Measurements from ENCODE around the gene MAP2K5. TPM values are rescaled to one million over a fixed set of nuclear protein-coding genes. Genes with fewer than 3 reads are reported as not detected.

The MAP2K5 gene
- total RNA-seq, 1 donor from 2014 or later, result 21.7 TPM

DNA sequence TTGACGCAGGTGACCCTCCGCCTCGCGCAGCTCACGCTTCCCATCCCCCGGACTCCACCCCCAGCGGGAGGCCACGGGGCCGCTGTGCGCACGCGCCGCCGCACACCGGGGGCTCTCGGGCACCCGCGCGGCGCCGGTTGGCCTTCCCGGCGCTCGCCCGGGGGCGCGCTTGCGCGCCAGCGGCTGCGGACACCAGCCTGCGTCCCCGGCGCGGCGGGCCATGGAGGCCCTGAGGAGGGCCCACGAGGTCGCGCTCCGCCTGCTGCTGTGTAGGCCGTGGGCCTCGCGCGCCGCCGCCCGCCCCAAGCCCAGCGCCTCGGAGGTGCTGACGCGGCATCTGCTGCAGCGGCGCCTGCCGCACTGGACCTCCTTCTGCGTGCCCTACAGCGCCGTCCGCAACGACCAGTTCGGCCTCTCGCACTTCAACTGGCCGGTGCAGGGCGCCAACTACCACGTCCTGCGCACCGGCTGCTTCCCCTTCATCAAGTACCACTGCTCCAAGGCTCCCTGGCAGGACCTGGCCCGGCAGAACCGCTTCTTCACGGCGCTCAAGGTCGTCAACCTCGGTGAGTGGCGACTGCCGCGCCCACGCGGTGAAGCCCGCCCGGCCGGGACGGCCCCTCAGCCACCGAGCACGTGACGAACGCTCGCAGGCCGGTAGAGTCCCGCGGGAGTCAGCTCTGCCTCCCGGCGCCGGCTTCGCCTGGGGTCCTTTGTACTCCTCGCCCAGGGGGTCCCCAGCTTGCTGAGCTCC lies 21.3 kb upstream of the MAP2K5 start, which contains the start of gene C15orf61:
Gene C15orf61, plus strand, starts transcription at position 103 of the 754 bp plus-strand sequence. Its CDS starts 118 bp downstream, at position 221.
- intact Hi-C loops (cut with micrococcal nuclease), result loop anchor here (1.0 to 10.0 kb wide), 5 partner anchors 22 to 756 kb away; partner anchors contain the start of genes FEM1B and MAP2K5

DNA sequence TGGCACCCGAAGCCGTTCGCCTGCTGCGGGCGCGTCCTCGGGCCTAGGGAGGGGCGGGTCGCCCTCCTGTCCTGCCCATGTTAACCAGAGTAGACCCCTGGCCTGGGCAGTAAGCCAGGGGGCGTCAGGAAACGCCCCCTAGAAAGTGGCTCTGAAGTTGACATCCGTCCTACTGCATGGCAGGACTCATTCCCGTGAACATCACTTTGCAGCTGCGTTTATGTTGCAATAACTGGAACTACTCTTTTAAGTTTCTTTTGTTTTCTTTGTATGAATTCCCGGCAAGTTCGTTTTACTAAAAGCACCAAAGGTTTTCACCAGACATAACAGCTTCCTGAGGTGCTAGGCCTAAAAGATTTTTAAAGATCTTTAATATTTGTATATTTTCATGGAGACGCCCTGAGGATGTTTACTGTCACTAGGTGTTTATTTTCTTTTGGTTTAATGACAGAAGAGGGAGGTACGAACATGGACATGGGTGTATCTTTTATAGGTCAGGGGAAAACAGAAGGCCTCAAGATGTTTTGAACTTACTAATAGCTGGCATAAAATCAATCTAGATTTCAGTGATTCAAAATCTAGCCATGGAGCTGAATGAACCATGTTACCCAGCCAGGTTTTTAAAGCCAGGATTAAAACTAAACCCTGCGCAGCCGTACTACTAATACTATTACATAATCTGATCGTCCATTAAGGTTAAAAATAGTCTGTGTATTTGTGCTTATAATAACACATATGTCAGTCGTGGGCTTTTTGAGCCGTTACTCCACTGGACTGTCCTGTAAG lies 20.5 kb upstream of the MAP2K5 start:
- intact Hi-C loops (cut with micrococcal nuclease), result loop anchor here (1.0 to 10.0 kb wide), 5 partner anchors 21 to 755 kb away; partner anchors contain the start of genes FEM1B and MAP2K5

- intact Hi-C loops (cut with micrococcal nuclease), result loop anchor here (5.0 to 10.0 kb wide), 3 partner anchors 241 to 314 kb away; no protein-coding TSS in a partner anchor
Observed at GRCh38 chr15:67523330-67523729, 19.2 kb upstream of the MAP2K5 start.

DNA sequence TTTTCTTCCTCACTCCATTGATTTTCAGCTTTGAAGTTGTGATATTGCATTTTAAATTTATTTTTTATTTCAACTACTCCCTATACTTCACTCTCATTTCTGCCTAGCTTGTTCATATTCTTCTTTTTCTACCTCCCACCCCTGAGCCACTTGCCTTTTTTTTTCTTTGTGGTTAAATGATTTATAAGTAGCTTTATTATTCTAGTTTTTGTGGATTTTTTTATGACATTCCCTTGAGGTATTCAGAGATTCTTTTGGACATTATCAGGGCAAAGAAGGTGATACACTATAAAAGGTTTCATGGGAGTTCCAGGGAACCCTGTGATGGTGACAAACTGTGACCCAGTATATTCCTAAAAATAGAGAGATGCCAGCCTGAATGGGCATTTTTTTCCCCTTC lies 18.3 kb upstream of the MAP2K5 start:
- intact Hi-C loops (cut with micrococcal nuclease), result loop anchor here (5.0 to 10.0 kb wide), 3 partner anchors 241 to 313 kb away; no protein-coding TSS in a partner anchor

DNA sequence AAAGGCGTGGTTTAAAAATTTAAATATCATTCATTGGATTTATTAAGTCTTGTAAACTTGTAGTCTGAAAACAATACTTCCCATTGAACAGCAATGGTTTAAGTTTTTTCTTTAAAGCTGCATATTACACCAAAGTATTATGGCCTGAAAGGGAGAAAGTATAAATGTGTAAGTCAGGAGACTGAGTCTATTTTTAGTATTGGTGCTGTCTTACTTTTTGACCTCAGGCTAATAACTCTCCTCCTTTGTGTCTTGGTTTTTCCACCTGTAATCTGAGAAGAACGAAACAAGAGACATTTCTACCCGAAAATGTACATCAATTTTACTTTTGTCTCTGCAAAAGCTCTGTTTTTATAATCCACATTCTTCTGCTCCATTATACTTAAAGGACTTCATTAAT lies 14.0 kb upstream of the MAP2K5 start:
- intact Hi-C loops (cut with micrococcal nuclease), result loop anchor here (10.0 kb wide), 1 partner anchor 236 kb away; no protein-coding TSS in a partner anchor

DNA sequence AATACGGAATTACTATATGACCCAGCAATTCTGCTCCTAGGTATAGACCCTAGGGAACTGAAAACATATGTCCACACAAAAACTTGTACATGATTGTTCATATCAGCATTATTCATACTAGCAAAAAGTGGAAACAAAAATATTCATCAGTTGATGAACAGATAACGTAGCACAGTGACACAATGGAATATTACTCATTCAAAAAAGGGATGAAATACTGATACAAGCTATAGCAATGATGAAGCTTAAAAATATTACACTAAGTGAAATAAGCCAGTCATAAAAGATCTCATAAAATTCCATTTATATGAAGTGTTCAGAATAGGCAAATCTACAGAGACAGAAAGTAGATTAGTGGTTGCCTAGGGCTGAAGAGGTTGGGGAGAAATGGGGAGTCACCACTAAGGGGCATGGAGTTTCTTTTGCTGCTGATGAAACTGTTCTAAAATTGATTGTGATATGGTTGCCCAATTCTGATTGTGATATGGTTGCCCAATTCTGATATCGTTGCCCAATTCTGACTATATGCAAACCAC lies 11.1 kb upstream of the MAP2K5 start:
- intact Hi-C loops (cut with micrococcal nuclease), result no loop called here

- intact Hi-C loops (cut with micrococcal nuclease), result no loop called here
Observed at GRCh38 chr15:67533873-67534272, 8.6 kb upstream of the MAP2K5 start.

GRCh38 chr15:67534360-67534759 lies 8.1 kb upstream of the MAP2K5 start:
- intact Hi-C loops (cut with micrococcal nuclease), result no loop called here

DNA sequence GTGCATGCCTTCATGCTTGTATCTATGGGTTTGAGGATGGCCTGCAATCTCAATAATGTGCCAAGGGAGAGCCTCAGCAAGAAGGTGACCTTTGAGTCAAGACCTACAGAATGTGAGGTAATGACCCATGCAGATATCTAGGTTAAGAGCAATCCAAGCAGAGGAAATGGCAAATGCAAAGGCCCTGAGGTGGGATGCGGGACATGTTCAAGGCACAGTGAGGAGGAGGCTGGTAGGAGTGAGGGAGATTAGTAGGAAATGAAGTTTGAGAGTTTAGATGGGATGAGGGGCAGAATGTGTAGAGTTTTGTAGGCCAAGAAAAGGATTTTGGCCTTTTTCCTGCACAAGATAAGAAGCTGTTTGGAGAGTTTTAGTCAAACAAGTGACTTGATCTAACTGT lies 4.7 kb upstream of the MAP2K5 start:
- intact Hi-C loops (cut with micrococcal nuclease), result no loop called here

DNA sequence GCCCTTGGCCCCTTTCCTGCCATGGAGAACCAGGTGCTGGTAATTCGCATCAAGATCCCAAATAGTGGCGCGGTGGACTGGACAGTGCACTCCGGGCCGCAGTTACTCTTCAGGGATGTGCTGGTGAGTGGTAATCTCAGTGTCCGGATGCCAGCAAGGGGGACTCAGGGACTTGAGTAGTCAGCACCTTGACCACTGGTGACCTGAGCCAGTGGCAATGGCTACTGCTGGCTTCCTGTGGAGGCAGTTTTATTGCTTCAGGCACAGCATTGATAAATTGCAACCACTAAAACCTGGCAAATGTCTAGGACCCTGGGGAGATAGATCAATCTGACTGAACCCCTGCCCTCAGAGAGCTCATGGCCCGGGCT lies 830 bp downstream of the MAP2K5 start:
- intact Hi-C loops (cut with micrococcal nuclease), result loop anchor here (2.0 to 5.0 kb wide), 3 partner anchors 23 to 301 kb away; partner anchors contain the start of gene C15orf61

DNA sequence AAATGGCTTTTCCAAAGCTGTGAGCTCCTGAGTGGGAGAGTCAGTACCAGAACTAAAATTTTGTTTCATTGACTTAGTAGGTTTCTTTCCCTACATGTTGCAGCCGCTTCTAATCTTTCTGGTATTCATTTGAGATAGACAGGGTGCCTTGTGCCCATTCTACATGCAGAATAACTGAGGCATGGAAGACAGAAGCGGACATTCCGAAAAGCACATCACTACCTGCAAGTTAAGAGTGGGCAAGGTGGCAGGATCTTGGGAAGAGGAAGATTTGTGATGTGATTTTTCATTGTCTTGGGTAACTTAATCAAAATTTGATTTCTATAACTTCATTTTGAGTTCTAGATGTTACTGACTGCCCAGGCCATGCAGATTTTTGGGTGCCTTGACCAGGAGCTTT lies 2.0 kb downstream of the MAP2K5 start:
- intact Hi-C loops (cut with micrococcal nuclease), result loop anchor here (5.0 kb wide), 2 partner anchors 293 to 302 kb away; no protein-coding TSS in a partner anchor

GRCh38 chr15:67545864-67546263 lies 3.4 kb downstream of the MAP2K5 start:
- intact Hi-C loops (cut with micrococcal nuclease), result no loop called here

DNA sequence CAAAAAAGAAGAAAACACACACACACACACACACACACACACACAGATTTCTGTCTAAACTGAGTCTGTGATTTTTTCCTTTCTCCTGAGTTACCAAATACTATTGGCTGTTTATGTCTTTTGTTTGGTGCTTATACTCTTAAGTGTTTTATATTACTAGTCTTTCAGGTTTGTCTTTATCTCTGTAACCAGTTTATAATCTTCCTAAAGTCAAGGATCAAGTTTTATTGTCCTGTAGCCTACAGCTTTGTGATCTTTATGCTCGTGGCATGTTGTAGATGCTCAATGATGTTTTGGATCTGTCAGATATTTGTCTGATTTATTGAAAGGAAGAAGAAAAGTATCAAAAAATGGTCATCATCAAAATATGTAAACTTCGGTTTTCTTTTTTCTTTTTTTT lies 4.6 kb downstream of the MAP2K5 start:
- intact Hi-C loops (cut with micrococcal nuclease), result no loop called here

- intact Hi-C loops (cut with micrococcal nuclease), result no loop called here
Observed at GRCh38 chr15:67547836-67548235, 5.3 kb downstream of the MAP2K5 start.

- intact Hi-C loops (cut with micrococcal nuclease), result no loop called here
Observed at GRCh38 chr15:67548236-67548852, 5.8 kb downstream of the MAP2K5 start.

DNA sequence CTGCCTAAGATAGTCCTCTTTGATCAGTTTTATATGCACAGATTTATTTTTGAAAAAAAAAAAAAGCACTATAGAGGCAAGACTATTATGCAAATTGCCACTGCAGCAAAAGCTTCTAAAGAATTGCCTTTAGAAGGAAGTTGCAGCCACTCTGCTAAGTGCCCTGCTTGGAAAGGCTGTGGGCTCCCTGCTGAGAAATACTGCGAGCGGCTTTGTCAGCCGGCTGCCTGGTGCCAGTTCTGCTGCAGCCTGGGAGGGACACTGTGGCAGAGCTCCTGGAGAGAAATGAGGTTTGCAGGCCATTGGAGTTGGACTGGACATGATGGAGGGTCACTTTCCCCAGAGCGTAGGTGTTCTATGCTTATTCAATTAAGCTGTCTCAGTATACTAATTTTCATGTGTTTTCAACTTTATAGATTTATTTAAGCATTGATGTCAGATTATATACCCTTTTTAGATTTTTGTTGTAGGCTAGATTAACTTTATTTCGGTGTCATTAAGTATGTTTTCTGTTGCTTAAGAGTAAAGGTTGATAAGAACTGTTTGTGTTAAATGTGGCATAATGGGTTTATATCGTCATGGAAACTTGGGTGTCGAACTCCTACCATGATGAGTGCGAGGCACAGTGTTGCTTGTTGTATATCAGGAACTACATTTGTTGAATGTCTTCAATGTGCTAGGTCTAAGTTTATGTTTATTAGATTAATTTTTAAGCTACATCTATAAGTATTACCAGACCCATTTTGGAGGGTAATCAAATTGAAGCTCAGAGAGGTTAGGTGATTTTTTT lies 6.6 kb downstream of the MAP2K5 start:
- intact Hi-C loops (cut with micrococcal nuclease), result no loop called here

- intact Hi-C loops (cut with micrococcal nuclease), result no loop called here
Observed at GRCh38 chr15:67549736-67550135, 7.2 kb downstream of the MAP2K5 start.

DNA sequence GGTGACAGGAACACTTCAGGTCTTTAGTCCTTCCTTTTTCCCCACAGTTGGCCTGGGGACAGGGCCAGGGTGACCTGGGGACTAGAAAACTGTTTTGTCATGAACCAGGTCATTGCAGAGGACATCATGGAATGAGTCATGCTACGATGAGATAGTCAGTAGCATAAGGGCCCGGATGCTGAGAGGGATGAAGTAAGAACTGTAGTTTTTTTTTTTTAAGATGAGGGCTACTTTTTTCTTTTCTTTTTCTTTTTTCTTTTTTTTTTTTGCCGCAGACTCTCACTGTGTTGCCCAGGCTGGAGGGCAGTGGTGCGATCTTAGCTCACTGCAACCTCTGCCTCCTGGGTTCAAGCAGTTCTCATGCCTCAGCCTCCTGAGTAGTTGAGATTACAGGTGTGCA lies 8.0 kb downstream of the MAP2K5 start:
- intact Hi-C loops (cut with micrococcal nuclease), result no loop called here

- intact Hi-C loops (cut with micrococcal nuclease), result no loop called here
Observed at GRCh38 chr15:67551207-67551743, 8.8 kb downstream of the MAP2K5 start.

DNA sequence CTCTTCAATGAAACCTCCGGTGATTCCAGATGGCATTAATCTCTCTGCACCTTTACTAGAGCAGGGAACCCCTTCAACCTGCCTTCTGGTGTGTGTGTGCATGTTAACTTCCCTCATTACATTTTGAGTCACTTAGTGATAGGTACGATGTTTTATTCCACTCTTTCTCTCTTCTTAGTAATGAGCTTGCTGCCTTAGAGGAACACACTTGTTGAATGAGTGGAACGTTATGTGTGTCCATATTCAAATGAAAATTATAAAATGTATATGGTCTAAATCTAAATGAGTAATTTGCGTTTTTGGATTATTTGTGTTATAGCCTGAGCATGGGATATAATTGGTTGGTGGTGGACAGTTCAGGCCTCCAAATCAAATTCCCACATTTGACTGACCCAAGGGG lies 12.1 kb downstream of the MAP2K5 start:
- intact Hi-C loops (cut with micrococcal nuclease), result no loop called here
